Fibroblast of skin of left biceps (primary cell): ENCODE results near the gene MAPKAPK2.
"Not testable (repeated sequence)": the region's sequence is repeated elsewhere in the genome, so short reads cannot be mapped to it uniquely, and the experiment has no call there.

Experiments
- DNase-seq, 2 experiments: peaks; one replicate each; pipeline ENCODE4 v3.0.0-alpha.2; 2013; ENCODE audit warnings: low read depth in 2 of 2

Gene MAPKAPK2

DNA sequence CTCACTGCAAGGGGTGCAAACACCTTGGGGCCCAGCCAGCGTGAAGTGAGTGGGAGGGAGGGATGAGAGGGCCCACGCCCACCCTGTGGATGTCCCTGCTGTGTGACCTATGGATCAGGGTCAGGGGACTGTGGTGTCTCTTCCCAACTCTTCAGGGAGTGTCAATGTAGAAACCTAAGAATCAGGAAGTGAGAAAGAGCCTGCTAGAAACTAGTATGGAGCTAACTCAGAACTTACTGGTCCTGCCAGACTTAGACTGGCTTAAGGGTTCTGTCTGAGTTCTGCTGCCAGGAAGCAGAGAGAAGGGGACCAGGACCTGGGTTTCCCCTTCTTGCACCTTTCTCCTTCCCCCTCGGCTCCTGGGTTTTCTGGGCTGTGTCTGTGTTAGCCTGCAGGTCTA is 89.4 kb downstream of the MAPKAPK2 start:
- DNase-seq, result no peak

DNA sequence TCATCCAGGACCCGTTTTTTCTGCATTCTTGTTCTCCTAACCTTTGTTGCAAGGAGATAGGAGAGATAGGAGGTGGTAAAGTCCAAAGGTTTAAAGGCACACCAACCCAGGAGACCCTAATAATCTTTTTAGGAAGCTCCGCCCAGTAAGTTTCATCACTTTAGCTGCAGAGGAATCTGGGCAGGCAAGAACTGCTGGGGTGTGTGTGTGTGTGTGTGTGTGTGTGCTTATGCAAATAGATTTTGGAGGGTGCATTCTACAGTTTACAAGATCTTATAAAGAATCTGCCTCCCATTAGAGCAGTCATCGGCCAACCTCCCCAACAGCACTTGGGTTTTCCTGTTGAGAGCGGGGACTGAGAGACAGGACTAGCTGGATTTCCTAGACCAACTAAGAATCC is 91.5 kb downstream of the MAPKAPK2 start:
- DNase-seq, result no peak

DNA sequence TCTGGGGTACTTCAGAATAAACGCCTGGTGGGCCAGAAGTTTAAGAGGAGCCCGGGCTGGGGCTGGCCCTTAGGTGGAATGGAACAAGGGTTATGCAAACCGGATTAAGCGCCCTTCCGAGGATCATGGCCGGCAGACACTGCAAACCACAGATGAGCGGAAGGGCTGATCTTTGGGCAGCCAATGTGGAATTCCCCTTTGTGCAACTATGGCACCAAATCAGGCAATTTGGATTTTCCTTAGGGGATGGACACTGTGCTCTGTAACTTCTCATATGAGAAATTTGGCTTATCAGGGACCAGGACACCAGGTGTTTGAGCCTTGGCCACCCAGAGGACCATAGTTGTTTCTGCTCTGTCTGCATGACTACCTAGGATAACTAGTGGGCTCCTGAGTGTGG is 93.3 kb downstream of the MAPKAPK2 start:
- DNase-seq, result no peak

DNA sequence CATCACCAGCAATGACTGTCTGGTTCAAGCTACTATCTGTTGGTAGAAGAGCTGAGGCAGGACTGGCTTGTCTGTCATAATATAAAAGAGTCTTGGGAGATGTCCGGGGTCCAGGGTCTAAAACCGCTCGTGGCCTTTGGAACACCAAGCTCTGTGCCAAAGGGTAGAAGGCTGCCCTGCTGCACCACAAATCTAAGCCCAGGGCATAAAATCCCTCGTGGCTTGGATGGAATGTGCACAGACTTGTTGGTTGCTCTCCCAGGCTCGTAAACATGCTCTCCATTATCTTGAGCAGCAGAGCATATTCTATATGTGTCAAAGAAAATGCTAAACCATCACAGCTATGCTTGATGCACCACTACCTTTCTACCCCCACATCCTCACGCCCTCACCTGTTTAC is 94.2 kb downstream of the MAPKAPK2 start:
- not testable (repeated sequence) for DNase-seq

DNA sequence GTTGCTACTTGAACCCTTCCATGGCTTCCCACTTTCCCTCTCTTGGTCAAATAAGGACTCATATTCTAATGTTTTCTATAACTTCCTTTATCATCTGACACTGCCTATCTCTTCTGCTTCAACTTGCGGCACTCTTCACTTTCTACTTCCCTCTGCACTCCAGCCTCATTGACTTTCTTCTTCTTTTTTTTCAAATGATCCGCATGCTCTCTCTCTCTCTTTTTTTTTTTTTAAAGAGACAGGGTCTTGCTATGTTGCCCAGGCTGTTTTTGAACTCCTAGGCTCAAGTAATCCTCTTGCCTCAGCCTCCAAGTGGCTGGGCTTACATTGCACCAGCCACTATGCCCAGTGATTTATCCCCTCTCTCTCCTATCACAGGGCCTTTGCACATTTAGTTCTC is 94.9 kb downstream of the MAPKAPK2 start:
- no peak for DNase-seq

DNA sequence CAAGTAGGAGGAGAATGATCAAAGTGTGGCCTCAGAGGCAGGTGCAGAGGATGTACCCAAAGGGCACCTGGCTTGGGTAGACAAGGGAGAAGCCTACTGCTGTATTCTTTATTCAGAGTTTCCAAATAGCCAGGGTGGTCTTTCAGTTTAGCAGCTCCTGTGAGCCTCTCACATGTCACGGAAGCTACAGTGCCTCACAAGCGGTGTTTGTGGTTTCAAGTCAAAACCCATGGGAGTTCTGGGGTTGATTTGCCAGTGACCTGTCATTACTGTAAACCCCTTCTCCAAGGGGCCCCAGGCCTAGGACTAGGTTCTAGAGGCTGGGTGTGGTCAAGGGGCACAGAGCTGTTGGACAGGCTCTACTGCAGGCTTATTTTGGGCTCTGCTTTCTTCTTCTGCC is 97.7 kb downstream of the MAPKAPK2 start:
- DNase-seq, result no peak

DNA sequence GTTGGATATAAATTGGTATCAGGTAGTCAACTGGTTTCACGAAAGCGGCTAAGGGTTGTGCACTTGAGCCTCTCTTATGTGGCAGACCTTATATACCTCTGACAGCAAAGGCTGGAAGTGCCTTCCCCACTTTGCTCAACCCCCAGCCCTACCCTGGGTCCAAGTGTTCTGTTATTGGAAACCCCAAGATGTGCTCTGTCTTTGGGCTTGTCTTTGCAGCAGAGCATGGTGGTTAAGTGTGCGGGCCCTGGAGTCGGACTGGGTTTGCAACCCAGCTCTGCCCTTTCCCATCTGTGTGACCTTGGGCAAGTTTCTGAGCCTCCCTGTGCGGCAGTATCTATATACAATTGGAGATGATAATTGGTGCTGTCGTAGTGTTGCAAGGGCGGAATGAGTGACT is 98.8 kb downstream of the MAPKAPK2 start:
- DNase-seq, result no peak
